Tibial nerve (tissue), 4 donors: ENCODE measurements around the gene BCAS1. TPM values are rescaled to one million over a fixed set of nuclear protein-coding genes. Genes with fewer than 3 reads are reported as not detected.

ENCODE experiments used
- DNase-seq, 2 donors: peaks; one replicate each; pipeline ENCODE4 v3.0.0-alpha.2; 2019; ENCODE audit warnings: low spot score in 2 of 2
- H3K27ac ChIP-seq, 4 donors: fragments of 200-600 bp; sonication (generic) in 3 of 4; one replicate each; pipeline ENCODE4 v1.5.1; 2017 to 2019; ENCODE audit warnings: mild to moderate bottlenecking in 1 of 4
- H3K27me3 ChIP-seq, 2 donors: fragments of 200-600 bp; sonication (generic) in 1 of 2; one replicate each; pipeline versions ENCODE4 v1.5.1 to v1.6.0; 2017 to 2019
- H3K36me3 ChIP-seq, 3 donors: fragments of 200-600 bp; sonication (generic); one replicate each; pipeline ENCODE4 v1.5.1; 2018 to 2019
- H3K4me1 ChIP-seq, 4 donors: fragments of 200-600 bp; sonication (generic) in 3 of 4; one replicate each; pipeline ENCODE4 v1.5.1; 2017 to 2019
- H3K4me3 ChIP-seq, 4 donors: fragments of 200-600 bp; sonication (generic) in 3 of 4; one replicate each; pipeline ENCODE4 v1.5.1; 2017 to 2019; ENCODE audit warnings: mild to moderate bottlenecking in 1 of 4, moderate library complexity in 1 of 4
- H3K9me3 ChIP-seq, 4 donors: fragments of 200-600 bp; sonication (generic) in 3 of 4; one replicate each; pipeline ENCODE4 v1.5.1; 2017 to 2019
- EP300 ChIP-seq, 2 donors: sonication (generic); formaldehyde crosslinking; IDR thresholded peaks; one replicate each; pipeline ENCODE4 v1.6.1; 2017; ENCODE audit warnings: antibody characterized with exemption in 2 of 2, mild to moderate bottlenecking in 1 of 2
- POLR2A ChIP-seq, 2 donors: fragments of 450-650 bp; IDR thresholded peaks; one replicate each; pipeline ENCODE4 v1.6.1; 2017; ENCODE audit warnings: antibody characterized with exemption in 2 of 2, mild to moderate bottlenecking in 2 of 2, moderate library complexity in 2 of 2
- WGBS, 2 donors: methylation state at CpG; one replicate each; pipeline ENCODE4 v1.1.5; 2018; 5-methylcytosine and 5-hydroxymethylcytosine counted together
- total RNA-seq, 4 donors: library from RNA; depleted of rRNA; stranded (reverse); fragments of >200 nt; gene quantifications; one replicate each; pipeline ENCODE4 v1.1.0, GENCODE V29; 2016
- TF ChIP-seq, protein P1 (sequence below), 5 experiments: fragments of 200-600 bp in 3 of 5; fragments of 450-650 bp in 2 of 5; sonication (generic) in 3 of 5; IDR thresholded peaks; one replicate each; pipeline ENCODE4 v1.5.1; 2016 to 2019; ENCODE audit warnings: antibody characterized with exemption in 5 of 5, mild to moderate bottlenecking in 3 of 5, moderate library complexity in 2 of 5

The BCAS1 gene
- total RNA-seq, 4 donors from 2014 or later: 34.8 to 59.6 (median 47.1) TPM

DNA sequence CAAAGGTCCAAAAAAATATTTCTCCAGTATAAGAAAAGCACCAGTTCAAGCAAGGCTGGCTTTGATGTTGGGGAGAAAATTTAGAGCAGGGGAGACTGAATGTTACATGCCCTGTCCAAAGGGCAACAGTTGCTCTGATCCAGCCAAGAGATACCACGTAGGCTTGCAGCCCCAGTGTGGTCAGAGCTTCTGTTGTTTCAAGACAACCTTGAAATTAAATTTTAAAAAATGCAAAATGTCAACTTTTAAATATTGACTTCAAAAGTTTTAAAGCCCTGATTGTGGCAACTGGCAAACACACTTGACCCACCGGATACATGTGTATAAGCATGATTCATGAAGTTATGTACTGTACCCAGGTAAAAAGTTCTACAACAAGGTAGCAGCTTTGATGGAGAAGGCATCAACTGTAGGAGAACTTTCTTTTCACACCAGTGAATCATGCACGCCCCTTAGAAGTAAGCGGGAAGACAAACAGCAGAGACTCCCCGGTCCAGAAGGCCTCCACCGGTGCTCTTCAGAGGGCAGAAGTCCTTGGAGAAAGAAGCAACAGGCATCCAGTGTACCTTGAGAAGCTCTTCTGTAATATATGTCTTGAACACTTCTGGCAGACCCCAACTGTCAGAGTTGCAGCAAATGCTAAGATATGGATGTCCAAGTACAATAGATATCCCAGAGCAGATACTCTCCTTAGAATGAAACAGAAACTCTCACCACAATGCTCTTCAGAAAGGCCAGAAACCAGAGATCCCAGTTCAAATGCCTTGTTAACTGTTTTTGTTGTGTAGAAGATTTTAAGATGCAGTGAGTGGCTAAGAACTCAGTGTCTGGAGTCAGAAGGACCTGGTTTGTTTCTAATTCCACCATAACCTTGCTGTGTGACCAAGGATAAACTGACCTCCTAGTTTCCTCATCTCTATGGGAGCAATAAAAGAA is 115.4 kb downstream of the BCAS1 start:
- H3K27ac ChIP-seq: no peak overlapping the region
- no peak for DNase-seq

DNA sequence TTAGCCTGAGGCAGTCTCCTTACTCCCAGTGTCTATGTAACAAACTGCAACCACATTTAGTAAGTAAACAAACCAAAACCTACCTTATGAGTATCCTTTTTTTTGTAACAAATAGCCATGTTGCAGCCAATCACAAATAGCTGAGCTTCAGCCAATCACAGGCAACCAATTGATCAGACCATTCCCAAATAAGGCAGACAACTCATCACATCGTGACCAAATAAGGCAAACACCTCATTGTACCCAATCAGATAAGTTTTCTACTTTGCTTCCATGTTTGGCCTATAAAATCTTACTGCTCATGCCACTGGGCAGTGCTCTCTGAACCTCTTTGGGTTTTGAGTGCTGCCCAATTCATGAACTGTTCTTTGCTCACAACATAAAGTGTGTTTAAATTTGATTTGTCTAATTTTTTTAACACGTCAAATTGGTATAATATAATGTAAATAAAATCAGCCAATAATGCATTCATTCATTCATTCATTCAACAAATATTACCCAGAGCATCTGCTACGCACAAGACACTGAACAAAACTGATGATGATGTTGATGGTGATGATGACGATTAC is 117.8 kb downstream of the BCAS1 start:
- peaks cover 0 to 12% (median 0%) of the 10 kb centered on the region in 4 donors for H3K9me3 ChIP-seq
- no peak overlapping the region for H3K4me3 ChIP-seq
- no peaks in the 10 kb centered on the region for H3K27me3 ChIP-seq
- no peak overlapping the region for H3K27ac ChIP-seq
- peaks cover 0 to 17% (median 8%) of the 10 kb centered on the region in 4 donors for H3K4me1 ChIP-seq
- TF ChIP-seq EP300 (IDR thresholded peaks at IDR 0.05): no peak
- DNase-seq: no peak
- 97 to 99% methylated on average over 4 of the region's 4 CpGs for WGBS, 2 donors
- H3K36me3 ChIP-seq: peaks cover 0 to 15% (median 0%) of the 10 kb centered on the region in 3 donors

More for the DNA sequence above, 115.4 kb downstream of the BCAS1 start:
- no peak for TF ChIP-seq POLR2A (IDR thresholded peaks at IDR 0.05)
- TF ChIP-seq, protein P1, sequence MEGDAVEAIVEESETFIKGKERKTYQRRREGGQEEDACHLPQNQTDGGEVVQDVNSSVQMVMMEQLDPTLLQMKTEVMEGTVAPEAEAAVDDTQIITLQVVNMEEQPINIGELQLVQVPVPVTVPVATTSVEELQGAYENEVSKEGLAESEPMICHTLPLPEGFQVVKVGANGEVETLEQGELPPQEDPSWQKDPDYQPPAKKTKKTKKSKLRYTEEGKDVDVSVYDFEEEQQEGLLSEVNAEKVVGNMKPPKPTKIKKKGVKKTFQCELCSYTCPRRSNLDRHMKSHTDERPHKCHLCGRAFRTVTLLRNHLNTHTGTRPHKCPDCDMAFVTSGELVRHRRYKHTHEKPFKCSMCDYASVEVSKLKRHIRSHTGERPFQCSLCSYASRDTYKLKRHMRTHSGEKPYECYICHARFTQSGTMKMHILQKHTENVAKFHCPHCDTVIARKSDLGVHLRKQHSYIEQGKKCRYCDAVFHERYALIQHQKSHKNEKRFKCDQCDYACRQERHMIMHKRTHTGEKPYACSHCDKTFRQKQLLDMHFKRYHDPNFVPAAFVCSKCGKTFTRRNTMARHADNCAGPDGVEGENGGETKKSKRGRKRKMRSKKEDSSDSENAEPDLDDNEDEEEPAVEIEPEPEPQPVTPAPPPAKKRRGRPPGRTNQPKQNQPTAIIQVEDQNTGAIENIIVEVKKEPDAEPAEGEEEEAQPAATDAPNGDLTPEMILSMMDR (IDR thresholded peaks at IDR 0.05): no peak
- no peak for TF ChIP-seq EP300 (IDR thresholded peaks at IDR 0.05)
- Histone ChIP-seq H3K4me1 (peaks cover 0 to 8% (median 4%) of the 10 kb centered on the region in 4 donors), H3K4me3 (no peak overlapping the region), H3K36me3 (peaks cover 0 to 15% (median 0%) of the 10 kb centered on the region in 3 donors), H3K9me3 (peaks cover 0 to 12% (median 0%) of the 10 kb centered on the region in 4 donors), H3K27me3 (no peaks in the 10 kb centered on the region)
- WGBS, 2 donors: 87% methylated on average over 6 of the region's 6 CpGs

DNA sequence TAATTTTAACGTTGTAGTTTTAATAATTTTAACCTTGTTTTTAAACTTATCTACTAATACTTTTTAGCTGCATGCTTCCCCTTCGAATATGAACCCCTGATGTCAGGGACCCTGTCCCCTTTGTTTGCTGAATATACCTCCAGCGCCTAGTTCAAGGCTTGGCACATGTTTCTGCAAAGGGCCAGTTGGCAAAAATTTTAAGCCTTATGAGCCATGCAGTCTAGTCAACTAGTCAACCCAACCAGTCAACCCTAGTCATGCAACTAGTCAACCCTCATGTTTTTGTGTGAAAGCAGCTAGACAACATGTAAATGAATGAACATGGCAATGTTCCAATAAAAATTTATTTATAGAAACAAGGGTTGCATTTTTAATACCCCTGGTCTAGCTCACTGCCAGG is 119.8 kb downstream of the BCAS1 start:
- DNase-seq: no peak
- TF ChIP-seq EP300 (IDR thresholded peaks at IDR 0.05): no peak
- TF ChIP-seq, protein P1 (IDR thresholded peaks at IDR 0.05): no peak
- TF ChIP-seq POLR2A (IDR thresholded peaks at IDR 0.05): no peak
- Histone ChIP-seq H3K9me3 (peaks cover 0 to 12% (median 0%) of the 10 kb centered on the region in 4 donors), H3K36me3 (peaks cover 0 to 15% (median 0%) of the 10 kb centered on the region in 3 donors), H3K4me1 (peaks cover 0 to 17% (median 8%) of the 10 kb centered on the region in 4 donors), H3K27ac (peak overlapping the region in 1 of 4 donors; percentile 74), H3K4me3 (no peak overlapping the region), H3K27me3 (no peaks in the 10 kb centered on the region)
- 76 to 86% methylated on average over 3 of the region's 3 CpGs for WGBS, 2 donors

DNA sequence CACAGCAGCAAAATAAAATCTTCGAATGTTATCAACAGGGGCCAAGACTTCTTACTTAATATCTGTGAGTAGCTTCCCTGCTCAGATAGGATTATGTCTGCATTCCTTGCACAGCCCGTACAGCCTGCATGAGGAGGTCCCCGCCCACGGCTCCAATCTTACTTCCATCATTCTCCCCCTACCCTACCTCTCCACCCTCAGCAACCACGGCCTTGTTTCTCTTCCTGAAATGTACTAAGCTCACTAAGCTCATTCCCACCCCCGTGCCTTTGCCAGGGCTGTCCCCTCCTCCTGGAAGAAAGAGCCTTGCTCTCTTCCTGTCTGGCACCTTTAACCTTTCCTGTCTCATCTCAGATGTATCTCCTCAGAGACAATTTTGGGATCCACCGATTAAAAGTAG is 120.4 kb downstream of the BCAS1 start:
- Histone ChIP-seq H3K36me3 (peaks cover 0 to 15% (median 0%) of the 10 kb centered on the region in 3 donors), H3K4me1 (peaks cover 0 to 17% (median 8%) of the 10 kb centered on the region in 4 donors), H3K27me3 (no peaks in the 10 kb centered on the region), H3K9me3 (peaks cover 0 to 12% (median 0%) of the 10 kb centered on the region in 4 donors), H3K27ac (peak overlapping the region in 3 of 4 donors; percentile 31 to 82 (median 74)), H3K4me3 (no peak overlapping the region)
- no peak for DNase-seq
- 57 to 73% methylated on average over 6 to 7 of the region's 7 CpGs for WGBS, 2 donors
- TF ChIP-seq EP300 (IDR thresholded peaks at IDR 0.05): no peak
- TF ChIP-seq, protein P1 (IDR thresholded peaks at IDR 0.05): no peak
- no peak for TF ChIP-seq POLR2A (IDR thresholded peaks at IDR 0.05)

DNA sequence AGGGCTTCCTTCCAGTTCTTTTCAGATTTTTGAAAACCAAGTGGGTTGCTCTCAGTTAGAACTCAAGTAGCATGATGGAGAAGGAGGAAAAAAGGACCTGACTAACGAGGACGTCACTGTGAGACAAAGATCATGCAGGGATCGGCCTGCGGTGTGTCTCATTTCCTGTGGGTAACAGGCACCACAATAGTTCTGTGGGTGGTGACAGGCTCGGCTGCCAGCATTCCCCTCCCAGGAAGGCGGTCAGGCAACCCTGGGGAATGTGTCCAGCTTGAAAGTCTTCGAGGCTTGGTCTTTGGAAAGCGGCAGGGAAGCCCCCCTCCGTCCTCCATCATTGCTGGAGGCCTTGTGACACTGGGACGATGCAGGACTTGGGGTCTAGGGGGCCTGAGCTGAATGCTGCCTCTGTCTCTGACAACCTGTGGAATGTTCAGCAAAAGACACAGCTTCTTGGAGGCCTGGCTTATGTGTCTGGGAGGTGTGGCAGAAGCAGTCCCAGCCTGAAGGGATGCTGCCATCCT is 121.0 kb downstream of the BCAS1 start:
- 17 to 25% methylated on average over 9 to 10 of the region's 10 CpGs for WGBS, 2 donors
- peaks cover 0 to 15% (median 0%) of the 10 kb centered on the region in 3 donors for H3K36me3 ChIP-seq
- H3K4me1 ChIP-seq: peaks cover 0 to 17% (median 8%) of the 10 kb centered on the region in 4 donors
- no peak for DNase-seq
- peaks cover 0 to 12% (median 0%) of the 10 kb centered on the region in 4 donors for H3K9me3 ChIP-seq
- peak overlapping the region in 3 of 4 donors; percentile 31 to 82 (median 74) for H3K27ac ChIP-seq
- H3K4me3 ChIP-seq: peak overlapping the region in 1 of 4 donors; percentile 19
- no peaks in the 10 kb centered on the region for H3K27me3 ChIP-seq
- TF ChIP-seq, protein P1 (IDR thresholded peaks at IDR 0.05): no peak
- TF ChIP-seq EP300 (IDR thresholded peaks at IDR 0.05): peak; percentile 15 to 20
